Right lobe of liver (tissue), 6 donors: ENCODE measurements around the gene VPS35. TPM values are rescaled to one million over a fixed set of nuclear protein-coding genes. Genes with fewer than 3 reads are reported as not detected.
A peak's percentile ranks its signal among the peaks of the same experiment; 100 is the strongest.

Experiments
- ATAC-seq, 4 donors: fragments of 200-7000 bp; cut with Tn5 transposase; one replicate each; pipeline ENCODE4 v1.9.1; 2020; ENCODE audit warnings: mild to moderate bottlenecking in 4 of 4, moderate library complexity in 4 of 4
- DNase-seq, 3 donors: peaks; one replicate each; pipeline ENCODE4 v3.0.0-alpha.2; 2020
- H3K27ac ChIP-seq, 3 donors: fragments of 200-600 bp; one replicate each; pipeline ENCODE4 v1.8.0; 2022
- H3K27me3 ChIP-seq, 2 donors: fragments of 200-600 bp; one replicate each; pipeline ENCODE4 v1.8.0; 2022
- H3K36me3 ChIP-seq, 4 donors: fragments of 200-600 bp; sonication (generic) in 1 of 4; one replicate each; pipeline versions ENCODE4 v1.5.1 to v1.8.0; 2017 to 2022; ENCODE audit warnings: control low read depth in 1 of 4
- H3K4me1 ChIP-seq, 4 donors: fragments of 200-600 bp; sonication (generic) in 1 of 4; one replicate each; pipeline versions ENCODE4 v1.5.1 to v1.8.0; 2017 to 2022; ENCODE audit warnings: control low read depth in 1 of 4
- H3K4me3 ChIP-seq, 3 donors: fragments of 200-600 bp; one replicate each; pipeline ENCODE4 v1.8.0; 2022
- H3K9me3 ChIP-seq, 4 donors: fragments of 200-600 bp; sonication (generic) in 1 of 4; one replicate each; pipeline versions ENCODE4 v1.5.1 to v1.8.0; 2017 to 2022; ENCODE audit warnings: control low read depth in 1 of 4
- POLR2A ChIP-seq: fragments of 450-650 bp; IDR thresholded peaks from one replicate; pipeline ENCODE4 v1.6.1; 2017; ENCODE audit warnings: antibody characterized with exemption, mild to moderate bottlenecking
- WGBS: methylation state at CpG from one replicate; pipeline ENCODE4 v1.1.6; 2018; ENCODE audit warnings: low coverage, low lambda C conversion rate; ENCODE audit not compliant: insufficient coverage; ENCODE audit errors: missing lambda C conversion rate; 5-methylcytosine and 5-hydroxymethylcytosine counted together
- intact Hi-C, 2 donors: fragments of 100-400 bp; cut with DNase I; formaldehyde crosslinking; loops; one replicate each; pipeline versions ENCODE4 v1.11.2 to v1.14.1; 2022
- total RNA-seq, 6 experiments: library from RNA; depleted of rRNA in 2 of 6; stranded (reverse); fragments of >200 nt in 2 of 6; fragmentation: NEBNext Ultra II Directional in 3 of 6; extraction: Animal tissue kit (Norgen Biotek cat#: 25700) in 3 of 6; gene quantifications; one replicate each; pipeline versions ENCODE4 v1.1.0 to v1.2.4, GENCODE V29; 2016 to 2023
- TF ChIP-seq, protein P1 (sequence below), 4 donors: fragments of 200-600 bp in 3 of 4; fragments of 450-650 bp in 1 of 4; IDR thresholded peaks; one replicate each; pipeline versions ENCODE4 v1.5.1 to v1.8.0; 2016 to 2022; ENCODE audit warnings: antibody characterized with exemption in 4 of 4, mild to moderate bottlenecking in 2 of 4
- donor health status: DM: no; HTN: yes; CAD: no.
- donor health status: DM: no; HTN: no; CAD: no.
- donor health status: DM: no; HTN: no; CAD: no.
- donor health status: DM: no; HTN: yes; CAD: no.
- donor health status: DM: no; HTN: yes; CAD: no.

VPS35 gene
- total RNA-seq, 6 experiments from 2014 or later, result 18.0 to 36.5 (median 28.9) TPM

DNA sequence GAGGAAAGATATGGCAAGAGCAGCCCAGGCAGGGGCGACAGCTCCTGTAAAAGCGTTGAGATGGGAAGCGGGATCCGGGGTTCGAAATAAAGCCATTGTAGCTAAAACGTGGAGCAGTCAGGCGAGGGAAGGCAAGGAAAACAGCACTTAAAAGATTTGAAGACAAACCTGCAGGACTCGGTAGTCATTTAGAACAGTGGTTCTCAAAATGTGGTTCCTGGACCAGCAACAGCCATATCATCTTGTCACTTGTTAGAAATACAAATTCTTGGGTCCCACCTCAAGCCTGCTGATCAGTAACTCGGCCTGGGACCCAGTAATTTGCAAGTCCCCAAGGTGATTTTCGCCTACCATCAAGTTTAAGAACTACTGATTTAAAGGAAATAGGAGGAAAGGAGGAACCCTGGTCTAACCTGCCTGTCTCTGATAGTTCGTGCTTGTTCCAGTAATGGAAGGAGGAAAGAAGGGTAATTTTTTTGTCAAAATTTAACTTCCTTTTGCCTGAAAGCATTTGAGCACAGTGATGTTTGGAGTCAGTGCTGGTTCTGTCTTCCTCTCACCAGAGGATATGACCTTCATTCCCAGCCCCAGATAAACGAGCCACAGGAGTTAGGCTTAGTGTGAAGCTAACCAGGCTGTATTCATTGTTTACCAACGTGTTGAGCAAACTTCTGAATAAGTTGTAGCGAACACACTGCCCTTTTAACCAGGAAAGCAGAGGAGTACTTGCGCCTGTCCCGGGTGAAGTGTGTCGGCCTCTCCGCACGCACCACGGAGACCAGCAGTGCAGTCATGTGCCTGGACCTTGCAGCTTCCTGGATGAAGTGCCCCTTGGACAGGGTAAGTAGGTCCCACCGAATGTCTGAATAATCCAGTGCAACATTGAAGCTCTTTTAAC is 1.6 kb upstream of the VPS35 start:
- peak in 1 of 3 donors; percentile 34 for DNase-seq
- Histone ChIP-seq H3K4me1 (peaks cover 0 to 22% (median 9%) of the 10 kb centered on the region in 4 donors), H3K4me3 (peak overlapping the region; percentile 73 to 91 (median 82)), H3K36me3 (no peaks in the 10 kb centered on the region), H3K9me3 (no peaks in the 10 kb centered on the region), H3K27me3 (no peaks in the 10 kb centered on the region), H3K27ac (no peak overlapping the region)
- TF ChIP-seq, protein P1, sequence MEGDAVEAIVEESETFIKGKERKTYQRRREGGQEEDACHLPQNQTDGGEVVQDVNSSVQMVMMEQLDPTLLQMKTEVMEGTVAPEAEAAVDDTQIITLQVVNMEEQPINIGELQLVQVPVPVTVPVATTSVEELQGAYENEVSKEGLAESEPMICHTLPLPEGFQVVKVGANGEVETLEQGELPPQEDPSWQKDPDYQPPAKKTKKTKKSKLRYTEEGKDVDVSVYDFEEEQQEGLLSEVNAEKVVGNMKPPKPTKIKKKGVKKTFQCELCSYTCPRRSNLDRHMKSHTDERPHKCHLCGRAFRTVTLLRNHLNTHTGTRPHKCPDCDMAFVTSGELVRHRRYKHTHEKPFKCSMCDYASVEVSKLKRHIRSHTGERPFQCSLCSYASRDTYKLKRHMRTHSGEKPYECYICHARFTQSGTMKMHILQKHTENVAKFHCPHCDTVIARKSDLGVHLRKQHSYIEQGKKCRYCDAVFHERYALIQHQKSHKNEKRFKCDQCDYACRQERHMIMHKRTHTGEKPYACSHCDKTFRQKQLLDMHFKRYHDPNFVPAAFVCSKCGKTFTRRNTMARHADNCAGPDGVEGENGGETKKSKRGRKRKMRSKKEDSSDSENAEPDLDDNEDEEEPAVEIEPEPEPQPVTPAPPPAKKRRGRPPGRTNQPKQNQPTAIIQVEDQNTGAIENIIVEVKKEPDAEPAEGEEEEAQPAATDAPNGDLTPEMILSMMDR (IDR thresholded peaks at IDR 0.05), result no peak
- no peak for TF ChIP-seq POLR2A
- WGBS, result 19% methylated on average over 21 of the region's 21 CpGs
- intact Hi-C loops, result no loop called here
- peak in 1 of 4 donors; percentile 5 for ATAC-seq

DNA sequence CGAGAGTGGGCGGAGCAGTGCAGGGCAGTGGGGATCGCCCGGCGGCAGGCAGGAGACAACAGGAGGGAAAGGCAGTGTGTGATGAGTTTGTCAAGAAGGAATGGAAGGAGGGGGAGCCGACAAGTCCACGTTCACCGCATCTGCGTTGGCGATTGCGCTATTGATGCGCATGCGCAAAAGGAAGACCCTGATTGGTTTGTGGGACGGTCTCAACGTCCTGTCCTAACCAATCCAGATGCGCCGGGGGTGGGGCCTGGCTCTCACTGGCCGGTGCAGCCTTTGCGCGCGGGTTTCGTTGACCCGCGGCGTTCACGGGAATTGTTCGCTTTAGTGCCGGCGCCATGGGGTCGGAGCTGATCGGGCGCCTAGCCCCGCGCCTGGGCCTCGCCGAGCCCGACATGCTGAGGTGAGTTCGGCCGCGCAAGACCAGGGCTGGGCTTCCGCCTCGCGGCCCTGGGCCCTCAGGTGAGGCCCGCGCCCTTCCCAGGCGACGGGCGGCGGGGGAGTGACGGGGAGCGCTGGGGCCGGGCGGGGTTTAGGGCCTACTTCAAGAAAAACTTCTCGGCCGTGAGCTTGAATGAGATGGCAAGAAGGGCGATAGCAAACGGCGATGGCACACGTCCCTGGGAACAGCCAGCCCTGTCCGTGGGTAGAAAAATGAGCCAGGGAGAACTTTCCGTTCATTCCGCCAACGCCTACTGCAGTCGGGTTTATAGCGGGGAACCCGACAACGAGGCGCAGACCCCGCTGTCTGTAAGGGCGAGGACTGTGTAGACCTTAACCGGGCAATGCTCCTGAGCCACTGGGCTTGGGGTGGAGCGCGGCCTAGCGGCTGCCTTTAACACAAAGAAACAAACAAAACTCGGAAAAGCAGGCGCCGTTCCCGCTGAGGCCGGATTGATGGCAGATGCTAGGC is 645 bp upstream of the VPS35 start, which contains the start of gene ORC6:
Gene ORC6, plus strand, starts transcription at position 295 of the 916 bp plus-strand sequence. Its CDS starts 47 bp downstream, at position 342.
- Histone ChIP-seq H3K4me3 (peak within 1 kb of the TSS; percentile 73 to 91 (median 82)), H3K36me3 (no peaks in the 10 kb centered on the region), H3K27me3 (no peaks in the 10 kb centered on the region), H3K27ac (peak within 1 kb of the TSS; percentile 88 to 96 (median 94)), H3K9me3 (no peaks in the 10 kb centered on the region), H3K4me1 (peaks cover 0 to 22% (median 9%) of the 10 kb centered on the region in 4 donors)
- ATAC-seq (peak; percentile 84 to 94 (median 90)), DNase-seq (peak; percentile 98 to 99 (median 98))
- TF ChIP-seq POLR2A, result no peak
- TF ChIP-seq, protein P1 (IDR thresholded peaks at IDR 0.05), result peak in 2 of 4 donors; percentile 7 to 23
- intact Hi-C loops, result no loop called here
- under 1% methylated on average over 26 of the region's 79 CpGs for WGBS

DNA sequence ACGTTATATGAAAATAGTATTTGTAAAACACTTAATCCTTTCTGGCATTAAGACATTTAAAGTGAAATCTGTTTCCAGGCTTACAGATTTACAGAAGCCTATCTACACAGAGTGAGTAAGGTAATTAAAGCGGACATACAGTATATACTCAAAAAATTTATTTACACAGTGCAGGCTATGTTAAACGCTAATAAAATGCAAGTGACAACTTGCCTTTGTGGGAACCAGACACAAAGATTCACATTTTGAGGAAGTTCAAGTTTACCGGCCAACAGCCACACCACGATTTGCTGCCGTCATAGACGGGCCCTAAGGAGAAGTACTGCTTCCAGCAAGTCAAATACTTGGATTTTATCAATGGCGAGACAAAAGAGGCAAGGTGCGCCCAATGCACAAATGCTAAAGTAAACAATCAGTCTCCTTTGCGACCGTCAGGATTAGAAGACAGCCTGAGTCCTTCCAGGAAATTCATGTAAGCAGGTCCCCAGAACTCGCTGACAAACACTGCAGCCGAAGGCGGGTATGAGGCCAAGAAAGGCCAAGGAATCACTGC is 801 bp downstream of the VPS35 start:
- ATAC-seq, result no peak
- WGBS, result 8% methylated on average over 11 of the region's 14 CpGs
- H3K9me3 ChIP-seq, result no peaks in the 10 kb centered on the region
- DNase-seq, result peak in 2 of 3 donors; percentile 36 to 58
- peaks cover 0 to 22% (median 9%) of the 10 kb centered on the region in 4 donors for H3K4me1 ChIP-seq
- H3K4me3 ChIP-seq, result peak overlapping the region; percentile 73 to 91 (median 82)
- H3K27me3 ChIP-seq, result no peaks in the 10 kb centered on the region
- H3K27ac ChIP-seq, result peak overlapping the region; percentile 88 to 96 (median 94)
- intact Hi-C loops, result no loop called here
- TF ChIP-seq POLR2A, result no peak
- TF ChIP-seq, protein P1 (IDR thresholded peaks at IDR 0.05), result no peak
- no peaks in the 10 kb centered on the region for H3K36me3 ChIP-seq

DNA sequence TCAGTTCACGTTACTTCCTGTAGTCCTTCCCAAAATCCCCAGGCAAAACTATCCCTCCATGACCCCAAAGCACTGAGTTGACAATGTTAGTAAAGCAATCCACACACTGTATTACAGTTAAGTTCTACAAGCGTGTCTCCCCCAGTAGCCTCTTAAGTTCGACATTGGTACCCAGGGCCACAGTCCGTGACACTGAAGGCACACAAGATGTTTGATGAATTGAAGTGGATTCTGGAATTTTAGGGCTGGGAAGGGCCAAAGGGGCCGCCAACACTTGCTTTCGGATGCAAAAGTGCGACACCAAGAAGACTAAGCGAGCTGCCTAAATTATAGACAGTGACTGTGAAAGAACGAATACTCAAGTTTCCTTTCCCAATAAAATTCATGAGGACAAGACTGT is 1.5 kb downstream of the VPS35 start:
- DNase-seq (no peak), ATAC-seq (no peak)
- peaks cover 0 to 22% (median 9%) of the 10 kb centered on the region in 4 donors for H3K4me1 ChIP-seq
- H3K27me3 ChIP-seq, result no peaks in the 10 kb centered on the region
- 73% methylated on average over 9 of the region's 9 CpGs for WGBS
- intact Hi-C loops, result no loop called here
- no peaks in the 10 kb centered on the region for H3K9me3 ChIP-seq
- H3K4me3 ChIP-seq, result peak overlapping the region in 1 of 3 donors; percentile 73
- no peak overlapping the region for H3K27ac ChIP-seq
- H3K36me3 ChIP-seq, result no peaks in the 10 kb centered on the region
- TF ChIP-seq, protein P1 (IDR thresholded peaks at IDR 0.05), result no peak
- TF ChIP-seq POLR2A, result no peak
